Measurements from ENCODE around the gene DBNDD1.

The DBNDD1 gene

GRCh38 chr16:89958068-89958467, 61.2 kb downstream of the DBNDD1 start:
- no peak for DNase-seq

DNA sequence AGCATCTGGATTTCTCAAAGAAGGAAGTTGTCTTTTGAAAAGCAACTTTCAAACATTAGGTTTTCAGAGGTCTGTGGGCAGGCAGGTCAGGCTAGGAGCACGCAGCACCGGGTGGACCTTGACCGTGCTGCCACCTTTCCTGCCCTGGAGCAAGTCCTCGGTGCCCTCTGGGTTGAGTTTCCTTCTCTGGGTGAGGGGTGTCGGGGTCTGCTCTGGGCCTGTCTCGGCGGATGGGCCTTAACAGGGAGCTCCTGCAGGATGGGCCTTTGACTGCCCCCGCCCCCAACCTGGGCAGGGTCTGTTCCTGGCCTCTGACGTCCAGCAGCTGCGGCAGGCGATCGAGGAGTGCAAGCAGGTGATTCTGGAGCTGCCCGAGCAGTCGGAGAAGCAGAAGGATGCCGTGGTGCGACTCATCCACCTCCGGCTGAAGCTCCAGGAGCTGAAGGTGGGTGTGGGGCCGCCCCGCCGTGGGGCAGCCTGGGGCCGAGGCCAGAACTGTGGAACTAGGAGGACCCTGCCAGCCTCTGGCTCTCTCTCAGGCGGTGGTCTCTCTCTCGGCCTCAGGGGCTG, 62.0 kb downstream of the DBNDD1 start:
- no peak for DNase-seq

GRCh38 chr16:89956505-89957215, 62.6 kb downstream of the DBNDD1 start:
- DNase-seq = no peak

DNA sequence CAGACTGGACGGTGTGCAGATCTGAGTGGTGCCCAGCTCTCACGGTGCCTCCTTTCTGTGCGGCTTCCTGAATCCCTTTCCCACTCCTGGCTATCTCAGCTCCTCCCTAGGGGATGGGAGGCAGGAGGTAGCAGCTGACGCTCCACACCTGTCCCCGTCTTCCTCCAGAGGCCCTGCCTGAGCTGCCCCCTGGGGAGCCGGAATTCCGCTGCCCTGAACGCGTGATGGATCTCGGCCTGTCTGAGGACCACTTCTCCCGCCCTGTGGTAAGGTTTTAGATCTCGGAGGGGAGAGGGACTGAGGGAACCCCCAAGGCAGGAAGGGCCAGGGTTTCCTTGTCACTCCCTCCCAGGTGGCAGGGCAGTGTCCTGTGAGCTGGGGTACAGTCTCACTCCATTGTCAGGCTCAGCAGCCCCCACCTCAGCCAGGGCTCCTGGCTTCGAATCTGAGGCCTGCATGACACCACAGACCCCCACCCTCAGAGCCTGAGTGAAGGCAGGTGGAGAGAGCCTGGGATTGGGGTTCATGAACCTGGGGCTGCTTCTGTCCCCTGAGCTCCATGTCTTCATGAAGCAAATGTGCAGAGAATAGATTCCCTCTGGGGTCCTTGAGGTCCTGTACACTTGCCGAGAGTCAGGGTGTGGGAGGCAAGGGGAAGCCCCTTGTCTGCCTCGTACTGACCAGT, 64.1 kb downstream of the DBNDD1 start:
- DNase-seq = no peak
